Central memory CD4-positive, alpha-beta T cell (primary cell): ENCODE data around the gene PRR14L.
"Not testable (repeated sequence)": the region's sequence is repeated elsewhere in the genome, so short reads cannot be mapped to it uniquely, and the experiment has no call there.

ENCODE experiments used
- DNase-seq: peaks from one replicate; pipeline ENCODE4 v3.0.0; 2022

PRR14L gene

DNA sequence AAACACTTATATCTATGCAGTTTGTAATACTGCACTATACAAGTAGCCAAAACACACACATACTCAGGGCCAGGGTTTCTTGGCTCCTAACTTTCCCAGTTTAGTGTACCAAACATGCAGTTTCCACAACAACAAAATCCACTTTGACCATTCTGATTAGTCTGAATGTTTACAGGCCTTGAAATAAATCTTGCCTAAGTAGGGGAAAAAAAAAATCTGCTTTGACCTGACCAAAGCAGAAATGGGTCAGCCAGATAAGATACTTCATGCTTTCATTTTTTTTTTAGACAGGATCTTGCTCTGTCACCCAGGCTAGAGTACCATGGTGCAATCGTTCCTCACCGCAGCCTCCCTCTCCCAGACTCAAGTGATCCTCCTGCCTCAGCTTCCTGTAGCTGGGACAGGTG, 10.1 kb downstream of the PRR14L start:
- DNase-seq: no peak

DNA sequence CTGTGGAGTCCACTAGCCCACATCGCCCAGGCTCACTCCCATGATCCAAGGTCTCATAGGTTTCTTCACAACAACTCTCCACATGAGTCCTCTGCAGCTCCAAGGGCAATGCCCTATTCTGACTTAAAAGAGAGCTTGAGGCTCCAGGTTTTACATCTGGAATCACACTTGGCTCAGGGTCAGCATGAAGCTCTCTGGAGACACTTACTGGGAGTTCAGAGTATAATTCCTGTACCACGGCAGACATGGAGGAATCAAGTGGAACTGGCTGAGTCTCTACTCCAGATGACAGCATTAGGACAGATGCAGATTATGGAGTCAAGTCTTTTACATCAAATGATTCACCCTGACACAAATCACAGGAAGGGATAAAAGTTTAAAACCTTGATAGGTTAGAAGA, 11.4 kb downstream of the PRR14L start:
- DNase-seq: no peak

DNA sequence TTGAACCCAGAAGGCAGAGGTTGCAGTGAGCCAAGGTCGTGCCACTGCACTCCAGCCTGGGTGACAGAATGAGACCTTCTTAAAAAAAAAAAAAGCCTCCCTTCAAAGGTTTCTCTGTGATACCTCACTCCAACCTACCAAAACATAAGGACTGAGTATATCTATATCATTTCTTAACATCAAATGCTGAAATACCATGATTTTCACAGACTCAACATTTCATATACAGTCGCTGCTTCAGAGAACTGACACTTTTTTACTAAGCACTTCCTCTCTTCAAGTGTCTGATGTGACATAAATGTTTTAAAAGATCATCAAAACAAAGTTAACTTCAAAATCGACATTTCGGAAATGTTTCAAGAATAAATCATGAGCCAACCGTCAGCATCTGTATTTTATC, 12.0 kb downstream of the PRR14L start:
- DNase-seq: no peak

DNA sequence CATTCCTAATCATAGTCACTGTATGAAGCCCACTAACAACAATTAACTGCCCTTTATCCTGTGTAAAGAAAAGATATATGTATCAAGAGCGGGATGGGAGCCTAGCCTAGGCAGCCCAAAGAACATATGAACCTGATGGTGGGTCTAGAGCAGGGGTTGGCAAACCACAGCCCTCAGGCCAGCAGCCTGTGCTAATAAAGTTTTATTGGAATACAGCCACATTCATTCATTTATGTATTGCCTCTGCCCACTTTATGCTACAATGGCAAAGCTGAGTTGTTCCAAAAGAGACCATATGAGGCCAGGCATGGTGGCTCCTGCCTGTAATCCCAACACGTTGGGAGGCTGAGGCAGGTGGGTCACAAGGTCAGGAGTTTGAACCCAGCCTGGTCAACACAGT, 13.5 kb downstream of the PRR14L start:
- DNase-seq: no peak

DNA sequence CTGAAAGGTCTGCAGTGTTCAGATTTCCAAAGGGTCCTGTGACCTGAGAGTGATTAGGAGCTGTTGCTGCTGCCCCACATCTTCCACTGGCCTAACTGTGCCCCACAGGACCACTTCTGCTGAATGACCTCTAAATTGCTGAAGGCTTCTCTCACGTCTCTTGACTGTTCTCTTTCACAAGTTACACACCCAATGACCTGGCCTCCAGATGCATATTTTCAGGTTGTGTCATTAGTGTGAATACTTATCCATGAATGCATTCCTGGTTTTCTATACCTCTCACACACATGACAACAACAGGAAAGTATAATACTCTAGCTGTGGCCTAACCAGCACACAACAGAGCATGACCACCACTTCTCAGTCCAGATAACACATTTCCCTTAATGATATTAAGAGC, 15.4 kb downstream of the PRR14L start:
- DNase-seq: no peak

DNA sequence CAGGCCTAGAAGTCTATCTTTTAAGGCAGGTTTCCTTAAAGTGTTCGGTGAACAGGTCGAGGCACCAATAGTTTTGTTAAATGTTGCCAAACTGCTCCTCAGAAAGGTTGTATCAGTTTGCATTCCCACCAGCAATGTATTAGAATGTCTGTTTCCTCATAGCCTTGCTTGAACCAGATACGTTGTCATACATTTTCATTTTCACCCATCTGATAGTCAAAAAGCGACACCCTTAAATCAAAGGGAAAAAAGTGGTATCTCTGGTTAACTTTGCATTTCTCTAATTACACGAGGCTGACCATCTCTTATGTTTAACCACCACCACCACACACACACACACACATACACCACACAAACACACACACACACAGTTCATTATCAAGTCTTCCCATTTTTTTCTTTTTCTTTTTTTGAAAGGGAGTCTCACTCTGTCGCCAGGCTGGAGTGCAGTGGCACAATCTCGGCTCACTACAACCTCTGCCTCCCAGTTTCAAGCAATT, 16.3 kb downstream of the PRR14L start:
- no peak for DNase-seq

DNA sequence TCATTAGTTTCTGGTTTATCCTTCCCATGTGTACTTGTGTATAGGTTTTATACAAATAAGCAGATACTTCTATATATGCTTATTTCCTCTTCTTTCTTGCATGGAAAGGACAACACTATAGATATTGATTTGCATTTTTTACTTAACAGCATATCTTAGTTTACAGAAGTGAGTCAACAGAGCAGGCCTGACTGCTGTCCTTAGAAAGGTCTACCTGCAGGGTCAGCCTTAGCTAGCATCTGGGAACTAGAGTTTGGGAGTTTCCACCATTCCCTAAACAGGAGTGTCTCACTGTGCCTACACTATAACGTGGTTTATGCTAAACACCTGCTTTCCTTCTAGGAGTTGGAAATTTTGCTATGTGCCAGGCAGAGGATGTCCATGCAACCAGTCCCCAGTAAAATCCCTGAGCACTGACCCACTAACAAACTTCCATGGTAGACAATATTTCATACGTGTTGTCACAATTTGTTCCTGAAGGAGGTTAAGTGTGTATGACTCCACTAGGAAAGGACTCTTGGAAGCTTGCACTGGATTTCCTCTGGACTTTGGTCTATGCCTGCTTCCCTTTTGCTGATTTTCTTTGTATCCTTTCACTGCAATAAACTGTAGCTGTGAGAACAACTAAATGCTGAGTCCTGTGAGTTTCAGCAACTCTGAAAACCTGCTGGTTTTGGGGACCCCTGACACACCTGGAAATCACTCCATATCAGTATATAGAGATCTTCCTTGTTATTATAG, 17.7 kb downstream of the PRR14L start:
- no peak for DNase-seq

DNA sequence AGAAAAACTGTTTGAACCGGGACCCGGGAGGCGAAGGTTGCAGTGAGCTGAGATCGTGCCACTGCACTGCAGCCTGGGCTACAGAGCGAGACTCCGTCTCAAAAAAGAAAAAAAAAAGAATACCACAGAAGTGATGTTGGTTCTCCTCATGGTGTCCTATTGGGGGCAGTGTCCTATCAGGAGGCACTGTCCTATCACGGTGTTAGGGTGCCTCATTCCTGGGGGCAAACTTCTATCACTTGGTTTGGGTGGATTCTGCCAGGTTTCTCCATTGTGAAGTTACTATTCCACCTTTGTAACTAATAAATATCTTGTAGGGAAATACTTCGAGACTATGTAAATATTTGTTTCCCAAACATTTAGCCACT, 19.6 kb downstream of the PRR14L start:
- DNase-seq: no peak

DNA sequence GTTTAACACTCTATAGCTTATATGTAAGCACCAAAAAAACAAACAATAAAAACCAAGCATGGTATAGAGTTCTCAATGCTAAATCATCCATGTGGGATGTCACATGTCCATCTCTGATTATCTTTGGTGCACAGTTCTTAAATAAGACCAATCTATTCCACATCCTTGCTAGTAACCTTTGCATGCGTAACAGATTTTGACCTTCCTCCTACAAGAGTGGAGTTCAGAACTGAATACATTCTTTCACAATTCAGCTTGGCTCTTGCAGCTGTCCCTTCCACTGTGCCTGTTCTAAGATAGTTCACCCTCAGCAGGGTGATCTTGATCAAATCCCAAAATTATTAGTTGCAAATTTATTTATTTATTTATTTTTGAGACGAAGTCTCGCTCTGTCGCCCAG, 21.1 kb downstream of the PRR14L start:
- DNase-seq: no peak

DNA sequence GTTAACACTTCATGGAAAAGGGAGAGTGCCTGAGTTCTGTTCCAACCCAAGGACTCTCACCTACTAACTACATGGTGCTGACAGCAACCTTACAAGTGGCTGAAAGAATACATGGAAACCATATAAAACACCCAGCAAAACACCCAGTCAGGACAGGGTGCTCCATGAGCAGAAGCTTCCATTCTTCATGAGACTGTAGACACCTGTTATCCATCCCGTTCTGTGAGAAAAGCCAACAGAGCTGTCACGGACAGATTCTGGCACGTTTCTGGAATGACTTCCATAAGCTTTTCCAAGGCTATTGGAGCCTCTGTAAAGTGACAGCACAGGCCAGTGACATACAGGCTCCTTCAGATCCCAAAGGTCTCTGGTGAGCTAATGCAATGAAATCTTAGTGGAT, 23.2 kb downstream of the PRR14L start:
- no peak for DNase-seq

DNA sequence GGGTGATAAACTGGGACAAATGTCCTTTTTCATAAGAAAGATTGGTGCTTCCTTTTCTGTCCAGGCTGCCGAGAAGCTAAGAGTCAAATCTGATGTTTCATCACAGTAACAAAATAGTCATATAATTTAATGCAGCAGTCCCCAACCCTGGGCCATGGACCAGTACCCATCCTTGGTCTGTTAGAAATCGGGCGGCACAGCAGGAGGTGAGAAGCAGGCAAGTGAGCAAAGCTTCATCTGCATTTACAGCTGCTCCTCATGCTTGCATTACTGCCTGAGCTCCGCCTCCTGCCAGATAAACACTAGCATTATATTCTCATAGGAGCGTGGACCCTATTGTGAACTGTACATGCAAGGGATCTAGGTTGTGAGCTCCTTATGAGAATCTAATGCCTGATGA, 26.2 kb downstream of the PRR14L start:
- no peak for DNase-seq

DNA sequence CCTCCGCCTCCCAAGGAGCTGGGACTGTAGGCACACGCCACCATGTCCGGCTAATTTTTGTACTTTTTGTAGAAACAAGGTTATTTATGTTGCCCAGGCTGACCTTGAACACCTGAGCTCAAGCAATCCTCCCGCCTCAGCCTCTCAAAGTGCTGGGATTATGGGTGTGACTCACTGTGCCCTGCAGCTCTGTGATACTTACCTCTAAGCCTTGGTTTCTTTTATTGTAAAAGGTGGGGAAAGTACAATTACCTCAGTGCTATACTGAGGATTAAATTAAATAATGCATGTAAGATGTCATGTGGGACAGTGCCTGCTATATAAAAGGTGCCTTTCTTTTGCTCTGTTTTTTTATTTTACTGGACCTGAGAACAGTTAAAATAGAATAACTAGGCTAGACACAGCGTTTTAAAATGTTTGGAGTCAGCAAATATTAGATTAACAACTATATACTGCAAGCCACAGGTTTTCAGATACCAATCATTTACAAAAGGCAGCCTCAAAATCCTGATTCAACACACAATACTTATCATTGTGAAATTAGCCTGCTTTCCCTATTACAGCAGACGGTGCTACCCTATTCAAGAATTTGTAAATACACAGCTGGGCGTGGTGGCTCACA, 30.0 kb downstream of the PRR14L start:
- no peak for DNase-seq

DNA sequence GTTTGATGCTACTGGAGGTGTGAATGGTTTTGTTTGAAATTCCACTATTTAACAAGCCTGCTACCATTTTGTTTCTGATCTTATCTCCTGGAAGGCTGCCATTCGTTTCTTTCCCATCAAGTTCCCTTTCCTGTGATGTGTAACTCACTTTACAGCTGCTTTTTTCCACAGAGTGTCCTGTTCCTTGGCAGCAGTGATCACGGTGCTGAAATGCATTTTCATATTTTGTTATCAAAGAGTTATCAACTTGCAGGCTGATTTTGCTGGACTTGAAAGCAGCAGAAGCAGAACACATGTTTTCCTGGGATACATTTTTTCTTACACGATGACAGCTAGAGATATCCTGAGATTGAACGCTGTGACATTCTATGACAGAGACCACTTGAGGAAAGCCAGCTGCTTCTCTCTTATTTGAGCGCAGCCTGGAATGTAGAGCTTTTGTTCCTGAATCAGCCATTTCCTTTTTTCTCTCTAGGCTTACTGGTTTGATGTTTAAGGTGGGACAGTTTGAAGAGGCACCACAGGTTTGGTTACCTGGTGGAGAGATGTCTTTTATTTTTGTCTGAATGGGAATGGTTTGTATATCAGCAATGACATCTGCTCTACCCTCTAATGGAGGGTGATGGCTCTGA, 34.7 kb downstream of the PRR14L start:
- DNase-seq: no peak

DNA sequence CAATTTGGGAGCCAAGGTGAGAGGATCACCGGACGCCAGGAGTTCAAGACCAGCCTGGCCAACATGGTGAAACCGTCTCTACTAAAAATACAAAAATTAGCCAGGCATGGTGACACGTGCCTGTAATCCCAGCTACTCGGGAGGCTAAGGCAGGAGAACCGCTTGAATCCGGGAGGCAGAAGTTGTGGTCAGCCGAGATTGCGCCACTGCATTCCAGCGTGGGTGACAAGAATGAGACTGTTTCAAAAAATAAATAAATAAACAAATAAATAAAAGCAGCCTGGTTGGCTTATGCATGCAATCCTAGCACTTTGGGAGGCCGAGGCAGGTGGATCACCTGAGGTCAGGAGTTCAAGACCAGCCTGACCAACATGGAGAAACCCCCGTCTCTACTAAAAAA, 38.7 kb downstream of the PRR14L start:
- DNase-seq: not testable (repeated sequence)

DNA sequence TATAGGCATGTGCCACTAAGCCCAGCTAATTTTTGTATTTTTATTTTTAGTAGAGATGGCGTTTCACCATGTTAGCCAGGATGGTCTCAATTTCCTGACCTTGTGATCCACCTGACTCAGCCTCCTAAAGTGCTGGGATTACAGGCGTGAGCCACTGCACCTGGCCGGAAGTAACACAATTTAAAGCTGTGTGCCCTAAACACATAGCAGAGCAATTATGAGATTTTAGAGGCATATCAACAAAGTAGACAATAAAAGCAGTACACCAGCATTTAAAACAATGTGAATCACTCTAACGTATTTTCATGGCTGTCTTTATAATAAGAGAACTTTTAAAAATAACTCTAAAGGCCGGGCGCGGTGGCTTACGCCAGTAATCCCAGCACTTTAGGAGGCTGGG, 42.4 kb downstream of the PRR14L start:
- no peak for DNase-seq

DNA sequence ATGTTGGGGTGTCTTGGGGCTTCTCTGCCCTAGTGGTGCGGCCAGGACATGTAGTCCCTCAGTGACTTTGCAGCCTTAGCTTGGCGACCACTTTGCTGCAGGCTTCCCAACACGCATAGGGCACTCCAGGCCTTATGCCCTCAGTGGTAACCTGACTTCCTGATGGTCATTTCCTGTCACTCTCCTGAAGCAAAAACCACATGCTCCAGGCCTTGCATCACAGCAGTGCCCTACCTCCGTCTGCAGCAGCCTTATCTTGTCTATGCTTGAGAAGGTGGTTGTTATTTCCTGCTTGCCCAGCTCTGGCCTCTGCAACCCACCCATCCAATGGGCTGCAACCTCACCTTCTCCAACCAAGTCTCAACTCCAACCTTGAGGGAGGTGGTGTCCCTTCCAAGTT, 54.5 kb downstream of the PRR14L start:
- no peak for DNase-seq

DNA sequence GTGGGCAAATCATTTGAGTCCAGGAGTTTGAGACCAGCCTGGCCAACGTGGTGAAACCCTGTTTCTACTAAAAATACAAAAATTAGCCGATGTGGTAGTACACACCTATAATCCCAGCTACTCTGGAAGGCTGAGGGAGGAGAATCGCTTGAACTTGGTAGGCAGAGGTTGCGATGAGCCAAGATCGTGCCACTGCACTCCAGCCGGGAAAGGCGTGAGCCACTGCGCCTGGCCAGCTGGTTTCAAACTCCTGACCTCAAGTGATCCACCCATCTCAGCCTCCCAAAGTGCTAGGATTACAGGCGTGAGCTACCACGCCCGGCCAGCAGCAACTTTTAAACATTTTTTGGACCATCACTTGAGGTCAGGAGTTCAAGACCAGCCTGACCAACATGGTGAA, 55.9 kb downstream of the PRR14L start:
- not testable (repeated sequence) for DNase-seq

DNA sequence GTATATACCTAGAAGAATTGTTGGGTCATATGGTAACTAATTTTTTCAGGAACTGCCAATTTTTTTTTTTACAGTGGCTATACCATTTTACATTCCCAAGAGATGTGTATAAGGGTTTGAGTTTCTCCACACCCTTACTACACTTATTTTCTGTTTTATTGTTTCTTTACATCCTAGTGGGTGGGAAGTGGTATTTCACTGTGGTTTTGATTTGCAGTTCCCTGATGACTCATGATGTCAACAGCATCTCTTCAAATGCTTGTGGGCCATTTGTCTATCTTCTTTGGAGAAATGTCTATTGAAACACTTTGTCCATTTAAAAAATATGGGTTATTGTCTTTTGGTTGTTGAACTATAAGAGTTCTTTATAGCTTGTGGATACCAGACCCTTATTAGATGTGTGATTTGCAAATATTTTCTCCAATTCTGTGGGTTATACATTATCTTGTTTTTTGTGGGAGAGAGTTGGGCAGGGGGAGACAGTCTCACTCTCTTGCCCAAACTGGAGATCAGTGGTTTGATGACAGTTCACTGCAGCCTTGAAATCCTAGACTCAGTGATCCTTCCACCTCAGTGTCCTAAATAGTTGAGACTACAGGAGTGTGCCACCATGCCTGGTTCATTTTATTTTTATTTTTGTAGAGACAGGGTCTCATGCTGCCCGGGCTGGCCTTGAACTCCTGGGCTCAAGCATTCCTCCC, 57.6 kb downstream of the PRR14L start:
- peak; percentile 12 for DNase-seq

DNA sequence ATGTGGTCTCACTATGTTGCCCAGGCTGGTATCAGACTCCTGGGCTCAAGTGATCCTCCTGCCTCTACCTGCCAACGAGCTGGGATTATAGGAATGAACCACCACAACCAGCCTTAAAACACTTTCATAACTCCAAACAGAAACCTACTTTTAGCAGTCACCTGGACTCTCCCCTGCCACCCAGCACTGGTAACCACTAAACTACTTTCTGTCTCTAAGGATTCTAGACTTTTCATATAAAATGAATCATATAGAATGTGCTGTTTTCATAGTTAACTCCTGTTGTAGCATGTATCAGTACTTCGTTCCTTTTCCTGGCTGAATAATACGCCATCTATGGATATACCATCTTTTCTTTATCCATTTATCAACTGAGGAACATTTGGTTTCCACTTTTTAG, 58.5 kb downstream of the PRR14L start:
- no peak for DNase-seq

DNA sequence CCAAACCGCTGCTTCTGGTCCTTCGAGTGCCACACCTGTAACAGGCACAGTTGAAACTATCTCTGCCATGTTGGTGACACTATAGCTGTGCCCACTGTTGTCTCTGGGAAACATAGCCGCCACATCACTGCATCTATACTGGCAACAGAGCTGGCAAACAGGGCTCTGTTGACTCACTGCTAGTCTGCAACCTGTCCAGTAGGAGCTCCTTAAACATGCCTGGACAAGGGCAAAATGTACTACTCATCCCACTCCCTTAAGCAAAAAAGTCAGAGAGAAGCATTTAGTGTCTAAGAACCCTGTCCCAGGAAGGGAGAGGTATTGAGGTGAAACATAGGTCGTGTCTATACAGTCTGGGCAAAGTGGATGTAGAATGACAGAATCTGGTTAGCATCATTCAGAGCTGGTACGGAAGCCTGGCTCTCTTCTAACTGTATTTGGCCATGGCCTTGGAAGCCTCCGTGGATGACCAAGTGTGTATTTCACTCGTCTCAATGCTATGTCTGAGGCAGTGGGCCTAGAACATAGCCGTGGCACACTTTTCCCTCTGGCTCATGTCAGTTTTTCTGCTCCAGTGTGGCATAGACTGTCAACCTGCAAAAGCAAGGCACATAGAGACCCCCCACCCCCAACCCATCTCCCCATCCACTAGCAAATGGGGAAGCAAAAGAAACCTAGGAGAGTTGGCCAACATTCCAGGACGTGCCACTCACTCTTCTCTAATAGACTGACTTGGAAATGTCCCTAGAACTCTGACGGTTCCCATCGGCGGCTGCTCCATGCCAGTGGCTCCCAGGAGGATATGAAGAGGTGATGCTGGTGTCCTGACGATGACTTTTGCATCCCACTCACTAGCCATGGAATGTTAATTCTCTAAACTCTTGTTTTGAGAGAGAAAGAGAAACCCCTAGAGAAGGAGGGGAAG, 66.5 kb downstream of the PRR14L start:
- no peak for DNase-seq

DNA sequence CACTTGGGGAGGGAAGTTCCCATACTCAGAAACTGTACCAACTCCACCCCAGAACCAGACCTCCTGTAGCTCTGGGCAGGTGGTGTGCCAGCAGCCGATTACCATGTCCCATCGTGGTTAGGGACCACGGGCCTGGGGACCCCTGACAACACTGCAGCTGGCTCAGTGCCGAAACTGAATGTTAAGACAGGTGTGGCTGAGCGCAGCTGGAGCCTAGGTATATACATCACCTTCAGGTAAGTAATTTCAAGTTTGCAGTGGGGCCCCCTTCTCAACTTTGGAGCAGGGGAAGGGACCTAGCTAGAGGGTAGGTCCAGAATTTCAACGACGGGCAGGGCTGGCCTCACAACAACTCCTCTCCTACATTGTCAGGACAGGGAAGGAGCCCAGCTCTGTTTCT, 67.2 kb downstream of the PRR14L start:
- DNase-seq: no peak
